ENCODE data around the gene DHFR.

Gene DHFR

GRCh38 chr5:80609692-80610091 lies 45.1 kb downstream of the DHFR start:
- no peak for DNase-seq (ENCODE audit: low read depth)
- TF ChIP-seq CTCF (IDR thresholded peaks at IDR 0.05; ENCODE audit: control insufficient read depth, insufficient read depth, low read depth, low read length, missing control alignments) = no peak
- H3K4me3 ChIP-seq (ENCODE audit: control insufficient read depth, low read depth, low read length) = no peak overlapping the region

- no peak for TF ChIP-seq CTCF (IDR thresholded peaks at IDR 0.05; ENCODE audit: control insufficient read depth, insufficient read depth, low read depth, low read length, missing control alignments)
- H3K4me3 ChIP-seq (ENCODE audit: control insufficient read depth, low read depth, low read length) = no peak overlapping the region
- no peak for DNase-seq (ENCODE audit: low read depth)
These were observed 46.1 kb downstream of the DHFR start for GRCh38 chr5:80608731-80609130.

GRCh38 chr5:80607832-80608231 lies 47.0 kb downstream of the DHFR start:
- no peak overlapping the region for H3K4me3 ChIP-seq (ENCODE audit: control insufficient read depth, low read depth, low read length)
- DNase-seq (ENCODE audit: low read depth) = no peak
- no peak for TF ChIP-seq CTCF (IDR thresholded peaks at IDR 0.05; ENCODE audit: control insufficient read depth, insufficient read depth, low read depth, low read length, missing control alignments)

GRCh38 chr5:80607343-80607742 lies 47.4 kb downstream of the DHFR start:
- H3K4me3 ChIP-seq (ENCODE audit: control insufficient read depth, low read depth, low read length) = no peak overlapping the region
- no peak for TF ChIP-seq CTCF (IDR thresholded peaks at IDR 0.05; ENCODE audit: control insufficient read depth, insufficient read depth, low read depth, low read length, missing control alignments)
- no peak for DNase-seq (ENCODE audit: low read depth)

GRCh38 chr5:80600943-80601693 lies 53.7 kb downstream of the DHFR start:
- DNase-seq (ENCODE audit: low read depth) = no peak
- no peak overlapping the region for H3K4me3 ChIP-seq (ENCODE audit: control insufficient read depth, low read depth, low read length)

GRCh38 chr5:80597500-80597899 lies 57.3 kb downstream of the DHFR start:
- no peak overlapping the region for H3K4me3 ChIP-seq (ENCODE audit: control insufficient read depth, low read depth, low read length)
- TF ChIP-seq CTCF (IDR thresholded peaks at IDR 0.05; ENCODE audit: control insufficient read depth, insufficient read depth, low read depth, low read length, missing control alignments) = no peak
- no peak for DNase-seq (ENCODE audit: low read depth)

More at GRCh38 chr5:80600943-80601693, 53.7 kb downstream of the DHFR start:
- TF ChIP-seq CTCF (IDR thresholded peaks at IDR 0.05; ENCODE audit: control insufficient read depth, insufficient read depth, low read depth, low read length, missing control alignments) = no peak
